Measurements from ENCODE around the gene KCNQ1OT1.

DNA sequence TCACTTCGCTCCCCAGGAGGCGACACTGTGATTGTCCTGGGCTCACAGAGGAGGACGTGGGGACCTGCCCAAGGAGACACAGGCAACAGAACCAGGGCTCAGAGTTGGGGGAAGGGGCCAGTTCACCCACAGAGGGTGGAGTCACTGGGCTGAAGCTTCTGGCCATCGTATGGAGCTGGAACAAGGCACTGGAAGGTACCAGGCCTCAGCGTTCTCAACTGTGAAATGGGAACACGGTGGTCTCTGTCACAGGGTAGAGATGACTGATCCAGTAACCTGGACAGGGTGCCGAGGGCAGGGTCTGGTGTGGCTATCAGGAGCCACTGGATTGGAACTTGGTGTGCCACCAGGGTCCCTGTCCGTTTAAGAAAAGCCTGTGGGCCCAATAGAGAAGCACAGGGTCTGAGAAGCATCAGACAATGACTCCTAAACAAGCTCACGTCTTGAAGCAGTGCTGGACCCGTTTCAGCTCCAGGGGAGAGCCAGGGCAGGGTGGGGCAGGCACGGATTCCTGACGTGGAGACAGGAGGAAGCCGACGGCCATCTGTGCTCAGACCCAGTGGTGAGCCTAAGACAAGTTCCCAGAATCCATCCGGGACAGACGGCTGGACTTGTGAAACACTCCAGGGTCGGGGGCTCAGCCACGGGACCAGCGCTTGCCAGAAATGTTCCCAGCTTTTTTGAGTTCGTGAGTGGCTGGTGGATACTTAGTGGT, 25.0 kb upstream of the KCNQ1OT1 start:
- no peak for TF ChIP-seq POLR2AphosphoS5 (IDR thresholded peaks at IDR 0.05)
- TF ChIP-seq POLR2A (IDR thresholded peaks at IDR 0.05), result no peak
- TF ChIP-seq, protein P1, sequence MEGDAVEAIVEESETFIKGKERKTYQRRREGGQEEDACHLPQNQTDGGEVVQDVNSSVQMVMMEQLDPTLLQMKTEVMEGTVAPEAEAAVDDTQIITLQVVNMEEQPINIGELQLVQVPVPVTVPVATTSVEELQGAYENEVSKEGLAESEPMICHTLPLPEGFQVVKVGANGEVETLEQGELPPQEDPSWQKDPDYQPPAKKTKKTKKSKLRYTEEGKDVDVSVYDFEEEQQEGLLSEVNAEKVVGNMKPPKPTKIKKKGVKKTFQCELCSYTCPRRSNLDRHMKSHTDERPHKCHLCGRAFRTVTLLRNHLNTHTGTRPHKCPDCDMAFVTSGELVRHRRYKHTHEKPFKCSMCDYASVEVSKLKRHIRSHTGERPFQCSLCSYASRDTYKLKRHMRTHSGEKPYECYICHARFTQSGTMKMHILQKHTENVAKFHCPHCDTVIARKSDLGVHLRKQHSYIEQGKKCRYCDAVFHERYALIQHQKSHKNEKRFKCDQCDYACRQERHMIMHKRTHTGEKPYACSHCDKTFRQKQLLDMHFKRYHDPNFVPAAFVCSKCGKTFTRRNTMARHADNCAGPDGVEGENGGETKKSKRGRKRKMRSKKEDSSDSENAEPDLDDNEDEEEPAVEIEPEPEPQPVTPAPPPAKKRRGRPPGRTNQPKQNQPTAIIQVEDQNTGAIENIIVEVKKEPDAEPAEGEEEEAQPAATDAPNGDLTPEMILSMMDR (IDR thresholded peaks at IDR 0.05), result no peak
